ENCODE results near the gene PRRX2.

PRRX2 gene

GRCh38 chr9:129712634-129713401 lies 47.4 kb downstream of the PRRX2 start:
- peak; percentile 51 to 86 for DNase-seq (ENCODE audit: low read depth in 2 of 2)
- no peak for TF ChIP-seq CTCF (IDR thresholded peaks at IDR 0.05; ENCODE audit: low read depth, low read length)
- H3K4me3 ChIP-seq (replicated peaks in 1 of 2; ENCODE audit: low read depth in 2 of 2, low read length in 2 of 2), result peak overlapping the region in 1 of 2 donors; percentile 7

DNA sequence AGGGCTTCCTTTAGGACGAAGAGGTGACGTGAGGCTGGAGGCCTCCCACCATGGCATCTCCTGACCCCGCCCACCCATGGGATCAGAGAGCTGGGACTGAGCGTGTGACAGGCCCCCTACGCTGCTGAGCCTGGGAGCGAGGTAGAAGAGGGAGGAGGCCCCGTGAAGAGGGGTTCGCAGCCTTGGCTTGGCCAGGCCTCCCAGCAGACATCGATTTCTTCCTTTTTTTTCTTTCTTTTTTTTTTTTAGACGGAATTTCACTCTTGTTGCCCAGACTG lies 47.9 kb downstream of the PRRX2 start:
- no peak for DNase-seq (ENCODE audit: low read depth in 2 of 2)
- H3K4me3 ChIP-seq (replicated peaks in 1 of 2; ENCODE audit: low read depth in 2 of 2, low read length in 2 of 2), result no peak overlapping the region
- no peak for TF ChIP-seq CTCF (IDR thresholded peaks at IDR 0.05; ENCODE audit: low read depth, low read length)

DNA sequence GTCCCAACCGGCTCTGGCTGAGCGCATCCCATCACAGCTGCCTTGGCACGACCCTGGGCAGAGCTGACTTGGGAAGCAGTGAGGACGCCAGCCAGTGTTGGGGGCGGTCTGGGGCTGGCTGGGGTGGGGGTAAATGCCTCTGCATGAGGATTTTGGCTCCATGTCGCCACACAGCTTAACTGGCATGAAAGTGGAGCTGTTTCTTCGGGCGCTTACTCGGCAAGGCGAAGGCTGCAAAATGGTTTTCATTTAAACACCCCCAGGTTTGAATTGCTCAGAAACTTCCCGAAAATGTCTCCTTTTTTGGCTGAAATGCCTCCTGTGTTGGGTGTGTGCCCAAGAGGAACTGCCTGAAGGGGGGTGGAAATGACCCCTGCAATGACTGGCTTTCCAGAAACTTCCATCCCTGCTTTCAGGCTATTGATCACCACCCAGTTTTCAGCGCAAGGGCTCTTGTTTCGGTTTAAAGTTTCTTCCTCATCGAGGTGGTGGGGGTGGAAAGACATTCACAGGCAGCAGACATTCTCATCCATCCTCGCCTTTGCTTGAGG lies 49.1 kb downstream of the PRRX2 start:
- no peak overlapping the region for H3K4me3 ChIP-seq (replicated peaks in 1 of 2; ENCODE audit: low read depth in 2 of 2, low read length in 2 of 2)
- TF ChIP-seq CTCF (IDR thresholded peaks at IDR 0.05; ENCODE audit: low read depth, low read length), result no peak

GRCh38 chr9:129716091-129716490 lies 50.6 kb downstream of the PRRX2 start:
- H3K4me3 ChIP-seq (replicated peaks in 1 of 2; ENCODE audit: low read depth in 2 of 2, low read length in 2 of 2), result no peak overlapping the region
- no peak for TF ChIP-seq CTCF (IDR thresholded peaks at IDR 0.05; ENCODE audit: low read depth, low read length)
- peak in 1 of 2 donors; percentile 46 for DNase-seq (ENCODE audit: low read depth in 2 of 2)

More for the DNA sequence above, 49.1 kb downstream of the PRRX2 start:
- DNase-seq (ENCODE audit: low read depth in 2 of 2), result no peak

GRCh38 chr9:129717991-129718390 lies 52.5 kb downstream of the PRRX2 start:
- no peak for TF ChIP-seq CTCF (IDR thresholded peaks at IDR 0.05; ENCODE audit: low read depth, low read length)
- DNase-seq (ENCODE audit: low read depth in 2 of 2), result no peak
- H3K4me3 ChIP-seq (replicated peaks in 1 of 2; ENCODE audit: low read depth in 2 of 2, low read length in 2 of 2), result no peak overlapping the region

DNA sequence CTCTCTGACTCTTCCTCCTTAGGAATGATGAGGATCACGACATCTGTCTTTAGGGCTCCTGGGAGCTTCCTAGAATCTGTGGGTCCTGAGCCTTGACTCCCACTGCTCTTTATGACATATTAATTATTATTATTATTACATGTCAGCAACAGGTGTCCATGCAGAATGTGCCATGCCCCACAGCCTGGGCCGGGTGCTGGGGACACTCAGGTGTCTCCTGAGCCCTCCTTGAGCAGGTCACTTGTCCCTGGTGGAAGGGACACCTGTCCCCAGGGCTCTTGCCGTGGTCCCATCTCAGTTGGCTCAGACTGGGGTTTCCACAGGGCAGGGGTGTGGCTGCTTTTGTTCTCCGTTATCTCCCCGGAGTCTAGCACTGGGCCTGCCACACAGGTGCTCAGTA lies 53.2 kb downstream of the PRRX2 start:
- no peak for DNase-seq (ENCODE audit: low read depth in 2 of 2)
- TF ChIP-seq CTCF (IDR thresholded peaks at IDR 0.05; ENCODE audit: low read depth, low read length), result no peak
- no peak overlapping the region for H3K4me3 ChIP-seq (replicated peaks in 1 of 2; ENCODE audit: low read depth in 2 of 2, low read length in 2 of 2)

GRCh38 chr9:129719135-129719534 lies 53.7 kb downstream of the PRRX2 start:
- H3K4me3 ChIP-seq (replicated peaks in 1 of 2; ENCODE audit: low read depth in 2 of 2, low read length in 2 of 2), result no peak overlapping the region
- no peak for DNase-seq (ENCODE audit: low read depth in 2 of 2)
- no peak for TF ChIP-seq CTCF (IDR thresholded peaks at IDR 0.05; ENCODE audit: low read depth, low read length)
